Neural progenitor cell (in vitro differentiated cells): Measurements from ENCODE around the gene MZB1.

ENCODE experiments used
- CTCF ChIP-seq: fragments of 200-600 bp; sonication (generic); IDR thresholded peaks from 2 replicates; pipeline ENCODE4 v1.5.1; 2017; ENCODE audit warnings: antibody characterized with exemption, mild to moderate bottlenecking
- EZH2 ChIP-seq: fragments of 200-600 bp; sonication (generic); IDR thresholded peaks from 2 replicates; pipeline ENCODE4 v1.6.1; 2017; ENCODE audit warnings: antibody characterized with exemption, mild to moderate bottlenecking, moderate library complexity

DNA sequence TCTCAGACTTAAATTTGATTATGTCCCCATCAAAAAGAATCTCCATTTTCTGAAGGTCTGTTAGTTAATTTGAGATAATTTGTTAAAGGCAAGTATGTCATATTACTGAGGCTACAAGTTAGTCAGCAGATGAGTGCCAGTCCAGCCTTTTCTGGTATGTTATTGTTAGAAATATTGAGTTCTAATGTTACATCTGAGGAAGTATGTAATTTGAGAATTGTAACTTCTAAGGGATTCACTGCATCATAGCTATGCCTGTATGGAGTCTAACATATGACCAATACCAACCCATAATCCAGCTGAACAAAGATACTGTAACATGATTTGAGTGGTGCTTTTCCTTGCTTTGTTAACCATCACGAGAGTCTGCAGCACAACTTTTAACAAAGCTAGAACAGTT, 20.5 kb downstream of the MZB1 start:
- TF ChIP-seq CTCF (no peak), EZH2 (no peak)
